Liver (tissue), 9 donors: ENCODE results near the gene UHRF2. TPM values are rescaled to one million over a fixed set of nuclear protein-coding genes. Genes with fewer than 3 reads are reported as not detected.

Source experiments
- DNase-seq: peaks from one replicate; pipeline ENCODE4 v3.0.0-alpha.2; 2017; ENCODE audit warnings: low spot score
- H3K27ac ChIP-seq, 2 donors: one replicate each; pipeline ENCODE4 v1.7.0; 2013; ENCODE audit warnings: inconsistent platforms in 2 of 2, low read length in 2 of 2, control low read depth in 1 of 2, low read depth in 1 of 2, mild to moderate bottlenecking in 1 of 2
- H3K27me3 ChIP-seq, 4 donors: one replicate each; pipeline versions ENCODE4 v1.6.1 to v1.7.0; 2013; ENCODE audit warnings: low read length in 3 of 4, inconsistent platforms in 1 of 4, mild to moderate bottlenecking in 1 of 4, moderate library complexity in 1 of 4; ENCODE audit not compliant: control insufficient read depth in 4 of 4, insufficient read depth in 4 of 4
- H3K36me3 ChIP-seq, 4 donors: one replicate each; pipeline versions ENCODE4 v1.6.1 to v1.7.0; 2013; ENCODE audit warnings: low read length in 3 of 4, mild to moderate bottlenecking in 3 of 4, low read depth in 1 of 4, moderate library complexity in 1 of 4; ENCODE audit not compliant: control insufficient read depth in 4 of 4, insufficient read depth in 3 of 4
- H3K4me1 ChIP-seq, 4 donors: one replicate each; pipeline versions ENCODE4 v1.6.1 to v1.7.0; 2013; ENCODE audit warnings: low read length in 3 of 4, mild to moderate bottlenecking in 3 of 4, moderate library complexity in 1 of 4; ENCODE audit not compliant: control insufficient read depth in 4 of 4, insufficient read depth in 4 of 4
- H3K4me3 ChIP-seq, 3 donors: one replicate each; pipeline versions ENCODE4 v1.6.1 to v1.7.0; 2013; ENCODE audit warnings: low read length in 3 of 3, control low read depth in 1 of 3, low read depth in 1 of 3, mild to moderate bottlenecking in 1 of 3
- H3K9ac ChIP-seq, 2 donors: one replicate each; pipeline ENCODE4 v1.7.0; 2013; ENCODE audit warnings: low read length in 2 of 2, mild to moderate bottlenecking in 2 of 2, moderate library complexity in 2 of 2, control low read depth in 1 of 2, low read depth in 1 of 2
- H3K9me3 ChIP-seq, 4 donors: one replicate each; pipeline versions ENCODE4 v1.6.1 to v1.7.0; 2013; ENCODE audit warnings: low read length in 3 of 4; ENCODE audit not compliant: control insufficient read depth in 4 of 4
- CTCF ChIP-seq: fragments of 150-350 bp; IDR thresholded peaks from 2 replicates; pipeline ENCODE4 v1.5.1; 2017; ENCODE audit warnings: improper control_type of control experiment, low read depth, low read length; ENCODE audit not compliant: missing input control
- EGR1 ChIP-seq, 2 donors: IDR thresholded peaks; 2 replicates each; pipeline ENCODE4 v1.6.1; 2016 to 2018; ENCODE audit warnings: antibody characterized with exemption in 2 of 2, low read depth in 2 of 2
- FOXA1 ChIP-seq: IDR thresholded peaks from 2 replicates; pipeline ENCODE4 v1.6.1; 2016; ENCODE audit warnings: antibody characterized with exemption
- FOXA2 ChIP-seq: IDR thresholded peaks from 2 replicates; pipeline ENCODE4 v1.6.1; 2016; ENCODE audit warnings: antibody characterized with exemption
- GABPA ChIP-seq, 2 donors: IDR thresholded peaks in 1 of 2; conservative IDR thresholded peaks in 1 of 2; 2 replicates each; pipeline ENCODE4 v1.6.1; 2016; ENCODE audit warnings: antibody characterized with exemption in 2 of 2, mild to moderate bottlenecking in 1 of 2, moderate library complexity in 1 of 2
- HNF4A ChIP-seq, 2 donors: conservative IDR thresholded peaks; 2 replicates each; pipeline ENCODE4 v1.6.1; 2016; ENCODE audit warnings: antibody characterized with exemption in 2 of 2, mild to moderate bottlenecking in 2 of 2
- HNF4G ChIP-seq: IDR thresholded peaks from 2 replicates; pipeline ENCODE4 v1.6.1; 2016; ENCODE audit warnings: antibody characterized with exemption
- JUND ChIP-seq, 2 donors: IDR thresholded peaks; 2 replicates each; pipeline ENCODE4 v1.6.1; 2016; ENCODE audit warnings: antibody characterized with exemption in 2 of 2
- NR2F2 ChIP-seq: IDR thresholded peaks from 2 replicates; pipeline ENCODE4 v1.6.1; 2016; ENCODE audit warnings: antibody characterized with exemption
- RAD21 ChIP-seq, 2 donors: IDR thresholded peaks; 2 replicates each; pipeline ENCODE4 v1.6.1; 2016; ENCODE audit warnings: antibody characterized with exemption in 2 of 2, mild to moderate bottlenecking in 2 of 2
- REST ChIP-seq: IDR thresholded peaks from 2 replicates; pipeline ENCODE4 v1.6.1; 2016; ENCODE audit warnings: antibody characterized with exemption, mild to moderate bottlenecking
- RXRA ChIP-seq, 2 donors: IDR thresholded peaks; 2 replicates each; pipeline ENCODE4 v1.6.1; 2017 to 2018; ENCODE audit warnings: antibody characterized with exemption in 2 of 2, mild to moderate bottlenecking in 1 of 2
- SP1 ChIP-seq: IDR thresholded peaks from 2 replicates; pipeline ENCODE4 v1.6.1; 2018; ENCODE audit warnings: antibody characterized with exemption, mild to moderate bottlenecking
- TAF1 ChIP-seq: conservative IDR thresholded peaks from 2 replicates; pipeline ENCODE4 v1.6.1; 2016; ENCODE audit warnings: antibody characterized with exemption, mild to moderate bottlenecking
- YY1 ChIP-seq: IDR thresholded peaks from 2 replicates; pipeline ENCODE4 v1.6.1; 2016; ENCODE audit warnings: antibody characterized with exemption, mild to moderate bottlenecking
- WGBS: extraction: QIAGEN DNeasy Blood & Tissue Kit; methylation state at CpG from one replicate; pipeline ENCODE4 v1.1.7; 2013; 5-methylcytosine and 5-hydroxymethylcytosine counted together
- polyA plus RNA-seq, 2 donors: library from polyadenylated mRNA; stranded (reverse) in 1 of 2; unstranded in 1 of 2; fragments of 200-250 nt in 1 of 2; fragments of >200 nt in 1 of 2; fragmentation: Nextera tagmentation in 1 of 2; extraction: Ambion mirVana in 1 of 2; gene quantifications; one replicate each; pipeline versions ENCODE4 v1.2.1 to v1.2.3, GENCODE V29; 2013 to 2015
- total RNA-seq, 2 donors: library from RNA; depleted of rRNA; stranded (reverse); fragments of >200 nt; gene quantifications; one replicate each; pipeline ENCODE4 v1.2.3, GENCODE V29; 2014
- TF ChIP-seq, protein P1 (sequence below): IDR thresholded peaks from 2 replicates; pipeline ENCODE4 v1.6.1; 2016; ENCODE audit warnings: antibody characterized with exemption
- TF ChIP-seq, protein P2 (sequence below): IDR thresholded peaks from 2 replicates; pipeline ENCODE4 v1.6.1; 2016; ENCODE audit warnings: antibody characterized with exemption
- TF ChIP-seq, protein P3 (sequence below): IDR thresholded peaks from 2 replicates; pipeline ENCODE4 v1.6.1; 2016; ENCODE audit warnings: antibody characterized with exemption
- donor health status: healthy.
- donor health status: healthy.
- donor health status: healthy.
- donor health status: healthy.
- donor health status: healthy.

Gene UHRF2
- total and polyA plus RNA-seq, 4 donors: 5.7 to 34.1 (median 16.9) TPM

DNA sequence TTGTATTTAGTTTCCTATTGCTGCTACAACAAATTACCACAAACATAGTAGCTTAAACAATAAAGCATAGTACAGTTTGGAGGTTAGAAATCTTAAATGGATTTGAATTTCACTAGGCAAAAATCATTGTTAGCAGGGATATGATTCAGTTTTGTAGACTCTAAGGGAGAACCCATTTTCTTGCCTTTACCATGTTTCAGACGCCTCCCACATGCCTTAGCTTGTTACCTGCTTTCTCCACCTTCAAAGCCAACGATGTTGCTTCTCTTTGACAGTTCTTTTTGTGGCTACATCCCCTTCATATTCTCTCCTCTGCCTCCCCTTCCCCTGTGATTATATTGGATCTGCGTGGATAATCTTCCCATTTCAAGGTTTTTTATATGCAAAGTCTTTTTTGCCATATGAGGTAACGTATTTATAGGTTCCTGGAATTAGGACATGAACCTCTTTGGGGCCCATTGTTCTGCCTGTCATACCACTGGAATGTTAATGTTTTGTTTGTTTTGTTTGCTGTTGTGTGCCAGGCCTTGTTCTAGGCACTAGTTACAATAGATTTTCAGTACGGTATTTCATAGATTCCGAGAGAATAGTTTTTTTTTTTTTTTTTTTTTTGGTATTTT is 54.1 kb downstream of the UHRF2 start:
- peaks cover 0 to 3% (median under 1%) of the 10 kb centered on the region in 4 donors for H3K36me3 ChIP-seq
- TF ChIP-seq FOXA1 (no peak), EGR1 (IDR thresholded peaks at IDR 0.05; ENCODE audit: low read depth in 2 of 2) (no peak), HNF4G (no peak), FOXA2 (no peak), NR2F2 (no peak)
- TF ChIP-seq, protein P1, sequence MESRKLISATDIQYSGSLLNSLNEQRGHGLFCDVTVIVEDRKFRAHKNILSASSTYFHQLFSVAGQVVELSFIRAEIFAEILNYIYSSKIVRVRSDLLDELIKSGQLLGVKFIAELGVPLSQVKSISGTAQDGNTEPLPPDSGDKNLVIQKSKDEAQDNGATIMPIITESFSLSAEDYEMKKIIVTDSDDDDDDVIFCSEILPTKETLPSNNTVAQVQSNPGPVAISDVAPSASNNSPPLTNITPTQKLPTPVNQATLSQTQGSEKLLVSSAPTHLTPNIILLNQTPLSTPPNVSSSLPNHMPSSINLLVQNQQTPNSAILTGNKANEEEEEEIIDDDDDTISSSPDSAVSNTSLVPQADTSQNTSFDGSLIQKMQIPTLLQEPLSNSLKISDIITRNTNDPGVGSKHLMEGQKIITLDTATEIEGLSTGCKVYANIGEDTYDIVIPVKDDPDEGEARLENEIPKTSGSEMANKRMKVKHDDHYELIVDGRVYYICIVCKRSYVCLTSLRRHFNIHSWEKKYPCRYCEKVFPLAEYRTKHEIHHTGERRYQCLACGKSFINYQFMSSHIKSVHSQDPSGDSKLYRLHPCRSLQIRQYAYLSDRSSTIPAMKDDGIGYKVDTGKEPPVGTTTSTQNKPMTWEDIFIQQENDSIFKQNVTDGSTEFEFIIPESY: no peak
- WGBS: 94% methylated on average over 6 of the region's 6 CpGs
- no peaks in the 10 kb centered on the region for H3K9me3 ChIP-seq
- no peaks in the 10 kb centered on the region for H3K27me3 ChIP-seq
- H3K9ac ChIP-seq: no peak overlapping the region
- no peak for DNase-seq
- no peak overlapping the region for H3K27ac ChIP-seq
- no peak overlapping the region for H3K4me3 ChIP-seq
- no peaks in the 10 kb centered on the region for H3K4me1 ChIP-seq

DNA sequence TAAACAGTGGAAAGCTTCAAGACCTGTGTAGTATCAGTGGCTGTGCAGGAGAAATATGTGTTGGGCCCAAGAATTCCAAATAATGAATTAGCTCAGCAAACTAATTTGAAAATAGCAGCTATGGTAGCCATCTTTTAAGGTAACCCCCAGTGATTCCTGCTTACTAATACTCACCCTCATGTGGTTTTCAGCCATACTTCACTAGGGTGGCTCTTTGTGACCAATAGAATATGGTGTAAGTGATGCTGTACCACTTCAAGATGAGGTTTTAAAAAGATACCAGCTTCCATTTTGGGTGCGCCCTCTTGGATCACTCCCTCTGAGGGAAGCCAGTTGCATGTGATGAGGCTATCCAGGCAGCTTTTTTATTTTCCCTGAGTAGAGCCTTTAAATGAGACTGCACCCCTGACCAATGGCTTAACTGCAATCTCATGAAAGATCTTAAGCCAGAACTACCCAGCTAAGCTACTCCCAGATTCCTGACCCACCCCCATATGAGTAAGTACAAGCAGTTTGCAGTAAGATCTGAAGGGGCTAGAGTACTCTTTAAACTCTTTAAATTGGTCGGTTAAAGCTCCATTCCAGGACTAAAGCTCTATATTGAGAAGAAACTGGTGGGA is 58.3 kb downstream of the UHRF2 start:
- no peak for DNase-seq
- no peak overlapping the region for H3K9ac ChIP-seq
- no peaks in the 10 kb centered on the region for H3K4me1 ChIP-seq
- H3K36me3 ChIP-seq: peaks cover 0 to 2% (median 0%) of the 10 kb centered on the region in 4 donors
- WGBS: 77% methylated on average over 2 of the region's 2 CpGs
- no peak overlapping the region for H3K4me3 ChIP-seq
- H3K27me3 ChIP-seq: no peaks in the 10 kb centered on the region
- no peak overlapping the region for H3K27ac ChIP-seq
- no peak for TF ChIP-seq SP1
- TF ChIP-seq HNF4A (conservative IDR thresholded peaks at IDR 0.05): no peak
- TF ChIP-seq TAF1: no peak
- TF ChIP-seq YY1: no peak
- TF ChIP-seq FOXA2: no peak
- TF ChIP-seq RAD21 (IDR thresholded peaks at IDR 0.05): no peak
- no peak for TF ChIP-seq NR2F2
- TF ChIP-seq REST: no peak
- TF ChIP-seq GABPA (IDR thresholded peaks at IDR 0.05 in 1 of 2, conservative IDR thresholded peaks at IDR 0.05 in 1 of 2): no peak
- TF ChIP-seq RXRA (IDR thresholded peaks at IDR 0.05): no peak
- TF ChIP-seq, protein P2, sequence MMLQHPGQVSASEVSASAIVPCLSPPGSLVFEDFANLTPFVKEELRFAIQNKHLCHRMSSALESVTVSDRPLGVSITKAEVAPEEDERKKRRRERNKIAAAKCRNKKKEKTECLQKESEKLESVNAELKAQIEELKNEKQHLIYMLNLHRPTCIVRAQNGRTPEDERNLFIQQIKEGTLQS: no peak
- TF ChIP-seq, protein P1: no peak
- TF ChIP-seq JUND (IDR thresholded peaks at IDR 0.05): no peak
- no peak for TF ChIP-seq CTCF
- no peak for TF ChIP-seq HNF4G
- TF ChIP-seq EGR1 (IDR thresholded peaks at IDR 0.05; ENCODE audit: low read depth in 2 of 2): no peak
- TF ChIP-seq, protein P3, sequence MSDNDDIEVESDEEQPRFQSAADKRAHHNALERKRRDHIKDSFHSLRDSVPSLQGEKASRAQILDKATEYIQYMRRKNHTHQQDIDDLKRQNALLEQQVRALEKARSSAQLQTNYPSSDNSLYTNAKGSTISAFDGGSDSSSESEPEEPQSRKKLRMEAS: no peak
- no peak for TF ChIP-seq FOXA1
- H3K9me3 ChIP-seq: no peaks in the 10 kb centered on the region
